ENCODE results near the gene MIEF1. TPM values are rescaled to one million over a fixed set of nuclear protein-coding genes. Genes with fewer than 3 reads are reported as not detected.

MIEF1 gene
- total and polyA plus RNA-seq, 2 of the 8 experiments (the other 6 are each of a cell fraction or from before 2014, with no cell fraction given), result 16.8 to 32.7 TPM

DNA sequence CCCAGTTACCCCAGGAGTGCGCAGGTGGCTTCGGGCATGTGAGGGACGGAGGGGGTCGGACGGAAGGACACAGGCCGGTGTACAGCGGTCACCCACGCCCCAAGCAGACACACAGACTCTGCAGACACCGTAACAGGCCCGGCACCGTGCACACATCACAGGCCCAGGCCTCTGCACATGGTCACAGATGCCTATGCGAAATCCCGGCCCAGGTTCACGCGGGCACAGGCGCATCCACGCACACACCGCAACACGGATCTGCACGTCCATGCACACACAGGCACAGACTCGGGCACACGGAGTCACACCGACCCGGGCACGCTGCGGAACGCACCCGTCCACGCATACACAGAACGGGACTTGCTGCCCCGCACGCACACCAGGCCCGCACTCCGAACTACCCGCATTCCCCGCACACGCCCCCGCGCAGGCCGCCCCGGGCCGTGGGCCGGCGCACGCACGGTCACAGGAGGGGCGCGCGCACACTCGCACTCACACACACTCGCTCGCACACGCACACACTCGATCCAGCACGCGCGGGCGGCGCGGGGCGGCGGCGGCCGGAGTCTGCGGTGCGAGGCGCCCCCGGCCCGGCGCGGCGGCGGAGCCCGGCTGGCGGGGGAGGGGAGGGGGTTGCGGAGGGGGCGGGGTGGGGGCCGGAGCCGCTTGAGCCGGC lies 45.4 kb upstream of the MIEF1 start, which contains the start of gene MGAT3 (continued):
- TF ChIP-seq, protein P1, sequence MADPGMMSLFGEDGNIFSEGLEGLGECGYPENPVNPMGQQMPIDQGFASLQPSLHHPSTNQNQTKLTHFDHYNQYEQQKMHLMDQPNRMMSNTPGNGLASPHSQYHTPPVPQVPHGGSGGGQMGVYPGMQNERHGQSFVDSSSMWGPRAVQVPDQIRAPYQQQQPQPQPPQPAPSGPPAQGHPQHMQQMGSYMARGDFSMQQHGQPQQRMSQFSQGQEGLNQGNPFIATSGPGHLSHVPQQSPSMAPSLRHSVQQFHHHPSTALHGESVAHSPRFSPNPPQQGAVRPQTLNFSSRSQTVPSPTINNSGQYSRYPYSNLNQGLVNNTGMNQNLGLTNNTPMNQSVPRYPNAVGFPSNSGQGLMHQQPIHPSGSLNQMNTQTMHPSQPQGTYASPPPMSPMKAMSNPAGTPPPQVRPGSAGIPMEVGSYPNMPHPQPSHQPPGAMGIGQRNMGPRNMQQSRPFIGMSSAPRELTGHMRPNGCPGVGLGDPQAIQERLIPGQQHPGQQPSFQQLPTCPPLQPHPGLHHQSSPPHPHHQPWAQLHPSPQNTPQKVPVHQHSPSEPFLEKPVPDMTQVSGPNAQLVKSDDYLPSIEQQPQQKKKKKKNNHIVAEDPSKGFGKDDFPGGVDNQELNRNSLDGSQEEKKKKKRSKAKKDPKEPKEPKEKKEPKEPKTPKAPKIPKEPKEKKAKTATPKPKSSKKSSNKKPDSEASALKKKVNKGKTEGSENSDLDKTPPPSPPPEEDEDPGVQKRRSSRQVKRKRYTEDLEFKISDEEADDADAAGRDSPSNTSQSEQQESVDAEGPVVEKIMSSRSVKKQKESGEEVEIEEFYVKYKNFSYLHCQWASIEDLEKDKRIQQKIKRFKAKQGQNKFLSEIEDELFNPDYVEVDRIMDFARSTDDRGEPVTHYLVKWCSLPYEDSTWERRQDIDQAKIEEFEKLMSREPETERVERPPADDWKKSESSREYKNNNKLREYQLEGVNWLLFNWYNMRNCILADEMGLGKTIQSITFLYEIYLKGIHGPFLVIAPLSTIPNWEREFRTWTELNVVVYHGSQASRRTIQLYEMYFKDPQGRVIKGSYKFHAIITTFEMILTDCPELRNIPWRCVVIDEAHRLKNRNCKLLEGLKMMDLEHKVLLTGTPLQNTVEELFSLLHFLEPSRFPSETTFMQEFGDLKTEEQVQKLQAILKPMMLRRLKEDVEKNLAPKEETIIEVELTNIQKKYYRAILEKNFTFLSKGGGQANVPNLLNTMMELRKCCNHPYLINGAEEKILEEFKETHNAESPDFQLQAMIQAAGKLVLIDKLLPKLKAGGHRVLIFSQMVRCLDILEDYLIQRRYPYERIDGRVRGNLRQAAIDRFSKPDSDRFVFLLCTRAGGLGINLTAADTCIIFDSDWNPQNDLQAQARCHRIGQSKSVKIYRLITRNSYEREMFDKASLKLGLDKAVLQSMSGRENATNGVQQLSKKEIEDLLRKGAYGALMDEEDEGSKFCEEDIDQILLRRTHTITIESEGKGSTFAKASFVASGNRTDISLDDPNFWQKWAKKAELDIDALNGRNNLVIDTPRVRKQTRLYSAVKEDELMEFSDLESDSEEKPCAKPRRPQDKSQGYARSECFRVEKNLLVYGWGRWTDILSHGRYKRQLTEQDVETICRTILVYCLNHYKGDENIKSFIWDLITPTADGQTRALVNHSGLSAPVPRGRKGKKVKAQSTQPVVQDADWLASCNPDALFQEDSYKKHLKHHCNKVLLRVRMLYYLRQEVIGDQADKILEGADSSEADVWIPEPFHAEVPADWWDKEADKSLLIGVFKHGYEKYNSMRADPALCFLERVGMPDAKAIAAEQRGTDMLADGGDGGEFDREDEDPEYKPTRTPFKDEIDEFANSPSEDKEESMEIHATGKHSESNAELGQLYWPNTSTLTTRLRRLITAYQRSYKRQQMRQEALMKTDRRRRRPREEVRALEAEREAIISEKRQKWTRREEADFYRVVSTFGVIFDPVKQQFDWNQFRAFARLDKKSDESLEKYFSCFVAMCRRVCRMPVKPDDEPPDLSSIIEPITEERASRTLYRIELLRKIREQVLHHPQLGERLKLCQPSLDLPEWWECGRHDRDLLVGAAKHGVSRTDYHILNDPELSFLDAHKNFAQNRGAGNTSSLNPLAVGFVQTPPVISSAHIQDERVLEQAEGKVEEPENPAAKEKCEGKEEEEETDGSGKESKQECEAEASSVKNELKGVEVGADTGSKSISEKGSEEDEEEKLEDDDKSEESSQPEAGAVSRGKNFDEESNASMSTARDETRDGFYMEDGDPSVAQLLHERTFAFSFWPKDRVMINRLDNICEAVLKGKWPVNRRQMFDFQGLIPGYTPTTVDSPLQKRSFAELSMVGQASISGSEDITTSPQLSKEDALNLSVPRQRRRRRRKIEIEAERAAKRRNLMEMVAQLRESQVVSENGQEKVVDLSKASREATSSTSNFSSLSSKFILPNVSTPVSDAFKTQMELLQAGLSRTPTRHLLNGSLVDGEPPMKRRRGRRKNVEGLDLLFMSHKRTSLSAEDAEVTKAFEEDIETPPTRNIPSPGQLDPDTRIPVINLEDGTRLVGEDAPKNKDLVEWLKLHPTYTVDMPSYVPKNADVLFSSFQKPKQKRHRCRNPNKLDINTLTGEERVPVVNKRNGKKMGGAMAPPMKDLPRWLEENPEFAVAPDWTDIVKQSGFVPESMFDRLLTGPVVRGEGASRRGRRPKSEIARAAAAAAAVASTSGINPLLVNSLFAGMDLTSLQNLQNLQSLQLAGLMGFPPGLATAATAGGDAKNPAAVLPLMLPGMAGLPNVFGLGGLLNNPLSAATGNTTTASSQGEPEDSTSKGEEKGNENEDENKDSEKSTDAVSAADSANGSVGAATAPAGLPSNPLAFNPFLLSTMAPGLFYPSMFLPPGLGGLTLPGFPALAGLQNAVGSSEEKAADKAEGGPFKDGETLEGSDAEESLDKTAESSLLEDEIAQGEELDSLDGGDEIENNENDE (IDR thresholded peaks at IDR 0.05; ENCODE audit: insufficient replicate concordance, low read length), result no peak
- TF ChIP-seq BRCA1 (IDR thresholded peaks at IDR 0.05; ENCODE audit: low read depth, low read length) (no peak), CEBPB (IDR thresholded peaks at IDR 0.05; ENCODE audit: low read depth, low read length) (no peak), CHD1 (IDR thresholded peaks at IDR 0.05; ENCODE audit: low read depth, low read length) (no peak), SP2 (IDR thresholded peaks at IDR 0.05; ENCODE audit: low read length) (no peak), ASH2L (IDR thresholded peaks at IDR 0.05; ENCODE audit: low read length) (no peak), SAP30 (IDR thresholded peaks at IDR 0.05; ENCODE audit: insufficient read depth, insufficient replicate concordance, low read length) (no peak), KDM1A (IDR thresholded peaks at IDR 0.05; ENCODE audit: borderline replicate concordance, low read length) (peak; percentile 45; the same call in 1 of the 2 replicates), TEAD4 (IDR thresholded peaks at IDR 0.05; ENCODE audit: low read depth, low read length) (no peak), NANOG (IDR thresholded peaks at IDR 0.05; ENCODE audit: insufficient read depth, low read depth, low read length, poor library complexity, severe bottlenecking) (no peak), TCF12 (IDR thresholded peaks at IDR 0.05; ENCODE audit: low read depth, low read length) (no peak), YY1 (IDR thresholded peaks at IDR 0.05; ENCODE audit: low read depth, low read length) (no peak)
